ENCODE data around the gene ZFP90.
A peak's percentile ranks its signal among the peaks of the same experiment; 100 is the strongest.

Gene ZFP90

DNA sequence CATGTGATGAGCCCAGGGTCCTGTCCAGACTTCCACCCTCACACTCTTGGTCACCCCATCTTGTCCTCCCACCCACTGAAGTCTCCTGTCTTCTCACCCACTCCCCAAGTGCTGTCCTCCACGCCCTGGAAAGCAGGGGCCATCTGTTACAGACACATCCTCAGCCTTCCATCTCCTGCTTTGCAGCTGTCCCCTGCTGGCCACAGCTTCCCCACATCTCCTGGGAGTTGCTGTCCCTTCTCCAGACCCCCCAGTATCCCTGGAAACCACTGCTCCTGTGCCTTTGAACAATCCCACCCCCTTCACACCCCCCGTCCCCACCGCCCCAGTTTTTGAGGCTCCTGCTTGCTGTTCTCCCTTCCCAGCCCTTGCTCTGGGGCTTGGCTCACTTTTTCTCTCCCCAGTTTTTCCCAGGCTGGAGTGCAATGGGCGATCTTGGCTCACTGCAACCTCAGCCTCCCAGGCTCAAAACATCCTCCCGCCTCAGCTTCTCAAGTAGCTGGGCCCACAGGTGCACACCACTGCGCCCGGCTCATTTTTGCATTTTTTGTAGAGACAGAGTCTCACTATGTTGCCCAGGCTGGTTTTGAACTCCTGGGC is 30.4 kb upstream of the ZFP90 start:
- TF ChIP-seq GATA2 (IDR thresholded peaks at IDR 0.05; ENCODE audit: low read depth, low read length) (no peak), GATA3 (IDR thresholded peaks at IDR 0.05; ENCODE audit: low read depth, low read length) (no peak)

DNA sequence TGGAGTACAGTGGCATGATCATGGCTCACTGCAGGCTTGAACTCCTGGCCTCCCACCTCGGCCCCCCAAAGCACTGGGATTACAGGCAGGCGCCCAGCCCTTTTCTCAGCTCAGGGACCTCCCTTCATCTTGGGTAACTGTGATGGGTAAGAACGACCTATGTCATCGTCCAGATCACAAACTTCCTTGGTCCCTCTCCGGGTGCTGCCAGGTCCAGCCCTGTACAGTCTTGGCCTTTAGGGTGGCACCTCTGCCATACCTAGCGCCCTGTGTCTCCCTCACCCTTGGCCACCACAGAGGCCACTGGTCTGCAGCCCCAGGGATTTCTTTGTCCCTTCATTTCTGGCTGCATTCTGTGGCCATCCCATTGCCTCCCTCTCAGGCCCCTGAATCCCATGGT is 29.7 kb upstream of the ZFP90 start:
- TF ChIP-seq GATA3 (IDR thresholded peaks at IDR 0.05; ENCODE audit: low read depth, low read length) = no peak
- no peak for TF ChIP-seq GATA2 (IDR thresholded peaks at IDR 0.05; ENCODE audit: low read depth, low read length)

DNA sequence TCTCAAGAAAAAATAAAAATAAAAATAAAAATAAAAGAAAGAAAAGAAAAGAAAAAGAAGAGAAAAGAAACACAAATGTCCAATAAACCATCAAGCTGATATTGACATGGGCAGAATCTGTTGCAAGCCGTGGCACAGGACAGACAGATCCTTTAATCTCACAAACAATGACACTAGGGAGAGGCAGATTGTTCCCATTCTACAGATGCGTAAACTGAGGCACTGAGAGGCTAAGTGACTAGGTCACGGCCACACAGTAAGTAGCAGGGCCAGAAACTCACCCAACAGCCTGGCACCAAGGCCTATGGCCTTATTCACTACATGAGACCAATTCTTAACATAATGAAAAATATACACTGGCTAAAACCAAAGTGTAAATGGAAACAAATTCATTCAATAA is 28.3 kb upstream of the ZFP90 start:
- TF ChIP-seq GATA3 (IDR thresholded peaks at IDR 0.05; ENCODE audit: low read depth, low read length) (no peak), GATA2 (IDR thresholded peaks at IDR 0.05; ENCODE audit: low read depth, low read length) (no peak)

DNA sequence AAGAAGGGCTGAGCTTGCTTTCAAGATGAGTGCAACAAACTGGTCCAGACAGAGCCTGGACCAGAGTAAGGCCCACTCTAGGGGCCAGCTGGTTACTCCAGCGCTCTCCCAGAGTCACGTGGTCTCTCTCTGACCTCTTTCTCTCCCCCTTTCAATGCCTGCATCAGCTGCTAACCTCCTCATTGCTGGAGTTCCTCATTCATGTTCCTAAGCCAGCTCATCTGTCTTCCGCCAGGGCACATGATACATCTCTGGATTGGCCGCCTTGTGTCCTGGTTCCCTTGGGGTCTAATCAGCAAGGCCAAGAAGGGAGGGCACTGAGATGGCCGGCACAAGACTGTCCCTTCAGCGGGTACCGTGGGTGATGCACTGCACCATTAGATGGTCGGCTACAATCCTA is 26.9 kb upstream of the ZFP90 start:
- TF ChIP-seq GATA2 (IDR thresholded peaks at IDR 0.05; ENCODE audit: low read depth, low read length) (no peak), GATA3 (IDR thresholded peaks at IDR 0.05; ENCODE audit: low read depth, low read length) (no peak)

DNA sequence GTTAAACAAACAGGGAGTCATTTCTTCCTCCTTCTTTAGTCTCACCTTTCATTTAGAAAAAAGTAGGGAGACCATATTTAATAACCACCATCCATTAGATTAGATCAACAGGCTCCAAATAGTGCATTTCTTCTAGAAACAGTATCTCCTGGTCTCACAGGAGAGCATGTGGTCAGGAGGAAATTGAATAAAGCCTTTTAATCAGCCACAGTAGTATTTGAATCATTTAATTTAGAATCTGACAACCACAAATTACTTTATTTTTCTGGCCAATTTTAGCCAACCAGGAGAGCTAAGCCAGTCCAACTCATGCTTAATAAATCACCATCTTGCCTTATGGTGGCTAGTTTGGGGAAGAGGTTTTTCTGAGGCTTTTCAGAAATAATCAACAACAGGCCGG is 26.3 kb upstream of the ZFP90 start:
- TF ChIP-seq GATA2 (IDR thresholded peaks at IDR 0.05; ENCODE audit: low read depth, low read length) (peak; percentile 16; the same call in 1 of the 2 replicates), GATA3 (IDR thresholded peaks at IDR 0.05; ENCODE audit: low read depth, low read length) (no peak)

DNA sequence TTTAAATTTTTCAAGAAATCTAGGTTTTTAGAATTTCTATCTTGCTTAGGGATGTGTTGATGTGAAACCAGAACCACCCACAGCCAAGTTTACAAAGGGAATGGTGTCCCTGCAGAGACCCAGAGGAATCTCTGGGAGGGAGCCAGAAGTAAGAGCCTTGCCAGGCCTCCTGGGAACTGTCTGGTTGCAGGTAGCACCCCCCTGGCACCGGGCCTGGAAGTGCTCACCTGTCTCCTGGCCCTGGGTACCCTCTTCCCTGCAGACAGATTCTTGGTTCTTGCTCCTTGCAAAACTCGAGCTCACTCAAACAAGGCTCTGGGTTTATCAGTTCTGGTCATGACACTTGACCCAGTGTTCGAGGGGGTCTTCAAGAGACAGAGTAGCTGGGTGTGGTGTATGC is 24.6 kb upstream of the ZFP90 start:
- no peak for TF ChIP-seq GATA2 (IDR thresholded peaks at IDR 0.05; ENCODE audit: low read depth, low read length)
- TF ChIP-seq GATA3 (IDR thresholded peaks at IDR 0.05; ENCODE audit: low read depth, low read length) = no peak

- TF ChIP-seq GATA2 (IDR thresholded peaks at IDR 0.05; ENCODE audit: low read depth, low read length) (peak; percentile 10; the same call in 1 of the 2 replicates), GATA3 (IDR thresholded peaks at IDR 0.05; ENCODE audit: low read depth, low read length) (no peak)
These were observed 21.4 kb upstream of the ZFP90 start for GRCh38 chr16:68517606-68518166.

DNA sequence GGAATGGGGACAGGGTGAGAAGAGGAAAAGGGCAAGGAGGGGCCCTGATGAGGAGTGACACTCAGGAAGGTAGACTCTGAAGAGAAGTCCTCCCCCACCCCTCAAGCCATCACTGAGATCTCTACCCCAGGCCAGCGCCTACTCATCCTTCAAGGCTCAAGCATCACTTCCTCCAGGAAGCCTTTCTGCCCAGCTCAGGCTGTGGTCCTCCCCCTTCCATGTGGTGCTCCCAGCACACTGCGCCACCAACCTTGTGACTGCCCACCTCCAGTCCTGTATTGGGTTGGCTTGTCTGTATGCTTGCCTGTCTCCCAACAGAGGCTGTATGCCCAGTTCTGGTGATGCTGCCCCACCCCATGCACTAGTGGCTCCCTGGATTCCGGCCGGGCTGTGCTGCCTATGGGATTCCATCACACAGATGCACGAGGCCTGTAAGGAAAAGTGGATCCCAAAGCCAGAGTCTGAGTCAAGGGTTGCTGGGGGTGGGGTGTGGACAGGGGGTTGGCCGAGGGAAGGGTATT is 19.8 kb upstream of the ZFP90 start:
- TF ChIP-seq GATA2 (IDR thresholded peaks at IDR 0.05; ENCODE audit: low read depth, low read length) = no peak
- no peak for TF ChIP-seq GATA3 (IDR thresholded peaks at IDR 0.05; ENCODE audit: low read depth, low read length)

DNA sequence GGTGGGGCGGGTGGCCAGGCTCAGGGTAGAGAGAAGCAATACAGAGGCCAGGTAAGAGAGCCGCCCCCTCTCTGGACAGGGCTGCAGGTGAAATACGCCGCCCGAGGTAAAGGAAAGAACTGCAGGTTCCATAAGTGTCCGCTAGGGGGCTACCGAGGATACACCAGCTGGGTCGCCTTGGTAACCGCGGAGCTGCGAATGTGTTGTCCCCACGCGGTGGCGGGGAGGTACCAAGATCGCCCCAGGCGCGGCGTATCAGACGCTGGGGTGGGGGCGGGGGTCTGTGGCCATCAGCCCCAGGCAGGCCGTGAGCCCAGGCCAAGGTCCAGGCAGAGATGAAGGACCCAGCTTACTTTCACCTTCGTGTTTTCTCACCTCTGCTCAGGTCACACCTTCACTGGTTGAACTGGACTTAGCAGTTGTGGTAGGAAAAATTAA is 18.4 kb upstream of the ZFP90 start:
- TF ChIP-seq GATA3 (IDR thresholded peaks at IDR 0.05; ENCODE audit: low read depth, low read length) (no peak), GATA2 (IDR thresholded peaks at IDR 0.05; ENCODE audit: low read depth, low read length) (0 out of 2 replicates have a peak, but pooled peaks have one; percentile 11)

DNA sequence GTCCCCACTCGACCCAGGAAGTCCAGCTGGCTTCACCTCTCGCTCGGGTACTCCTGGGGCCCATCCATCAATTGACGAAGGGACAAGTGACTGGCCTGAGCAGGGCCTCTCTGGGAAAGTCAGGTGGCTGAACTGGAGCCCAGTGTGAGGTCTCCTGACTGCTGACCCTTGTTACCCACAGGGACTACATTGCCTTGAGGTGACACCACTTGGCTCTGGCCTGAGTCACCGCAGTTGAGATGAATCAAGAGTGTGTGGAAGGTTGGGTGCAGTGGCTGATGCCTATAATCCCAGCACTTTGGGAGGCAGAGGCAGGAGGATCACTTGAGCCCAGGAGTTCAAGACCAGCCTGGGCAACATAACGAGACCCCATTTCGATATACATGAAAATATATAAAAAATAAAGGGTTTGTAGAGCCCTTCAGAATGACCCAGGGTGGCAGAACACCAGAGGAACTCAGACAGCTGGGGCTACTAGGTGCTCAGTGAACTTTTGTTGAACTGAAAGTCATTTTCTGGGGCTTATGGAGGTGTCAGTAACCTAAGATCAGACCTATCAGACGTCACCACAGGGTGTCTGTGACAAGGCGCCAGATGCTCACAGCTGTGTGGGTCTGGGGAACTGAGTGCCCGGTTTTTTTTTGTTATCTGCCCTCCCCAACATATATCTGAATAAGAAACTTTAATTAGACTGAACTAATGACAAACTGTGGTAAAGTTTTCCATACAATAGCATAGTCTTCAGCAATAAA is 14.8 kb upstream of the ZFP90 start:
- TF ChIP-seq GATA3 (IDR thresholded peaks at IDR 0.05; ENCODE audit: low read depth, low read length) (no peak), GATA2 (IDR thresholded peaks at IDR 0.05; ENCODE audit: low read depth, low read length) (no peak)

GRCh38 chr16:68526143-68526781 is 12.8 kb upstream of the ZFP90 start:
- TF ChIP-seq GATA3 (IDR thresholded peaks at IDR 0.05; ENCODE audit: low read depth, low read length) (no peak), GATA2 (IDR thresholded peaks at IDR 0.05; ENCODE audit: low read depth, low read length) (no peak)

DNA sequence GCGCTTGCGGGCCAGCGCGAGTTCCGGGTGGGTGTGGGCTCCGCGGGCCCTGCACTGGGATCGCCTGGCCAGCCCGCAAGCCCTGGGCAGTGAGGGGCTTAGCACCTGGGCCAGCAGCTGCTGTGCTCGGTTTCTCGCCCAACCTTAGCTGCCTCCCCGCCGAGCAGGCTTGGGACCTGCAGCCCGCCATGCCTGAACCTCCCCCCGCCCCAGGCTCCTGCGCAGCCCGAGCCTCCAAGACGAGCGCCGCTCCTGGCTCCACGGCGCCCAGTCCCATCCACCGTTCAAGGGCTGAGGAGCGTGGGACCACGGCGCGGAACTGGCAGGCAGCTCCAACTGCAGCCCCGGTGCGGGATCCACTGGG is 12.3 kb upstream of the ZFP90 start:
- TF ChIP-seq GATA3 (IDR thresholded peaks at IDR 0.05; ENCODE audit: low read depth, low read length) (no peak), GATA2 (IDR thresholded peaks at IDR 0.05; ENCODE audit: low read depth, low read length) (no peak)

- TF ChIP-seq GATA2 (IDR thresholded peaks at IDR 0.05; ENCODE audit: low read depth, low read length) = no peak
- TF ChIP-seq GATA3 (IDR thresholded peaks at IDR 0.05; ENCODE audit: low read depth, low read length) = no peak
These were observed 10.9 kb upstream of the ZFP90 start for GRCh38 chr16:68528233-68528632.

DNA sequence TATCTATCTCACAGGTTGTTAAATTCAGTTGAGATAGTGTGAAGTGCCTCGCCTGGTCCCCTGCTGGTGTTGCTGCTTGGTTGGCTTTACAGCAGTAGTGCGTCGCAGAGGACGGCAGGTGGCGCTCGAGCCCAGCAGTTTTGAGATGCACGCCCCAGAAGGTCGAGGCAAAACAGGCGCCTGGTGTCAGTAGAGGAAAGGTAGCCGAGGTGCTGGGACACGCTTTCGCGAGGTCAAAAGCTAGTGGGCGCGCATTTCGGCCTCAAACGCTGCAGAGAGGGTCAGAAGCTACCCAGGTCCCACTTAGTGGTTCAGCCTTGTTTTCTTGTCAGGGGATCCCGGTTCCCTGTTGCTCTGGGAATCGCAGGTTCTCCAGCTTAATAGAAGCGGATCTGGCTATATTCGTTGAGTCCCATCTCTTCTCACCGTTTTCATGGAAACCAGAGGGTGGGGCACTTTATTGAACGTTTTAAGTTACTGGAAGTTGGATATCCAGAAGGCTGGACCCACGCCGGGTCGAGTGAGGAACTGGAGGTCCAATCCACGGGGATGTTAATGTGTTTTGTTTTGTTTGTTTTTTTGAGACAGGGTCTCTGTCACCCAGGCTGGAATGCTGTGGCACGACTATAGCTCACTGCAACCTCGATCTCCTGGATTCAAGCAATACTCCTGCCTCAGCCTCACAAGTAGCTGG is 10.3 kb upstream of the ZFP90 start:
- TF ChIP-seq GATA2 (IDR thresholded peaks at IDR 0.05; ENCODE audit: low read depth, low read length) (no peak), GATA3 (IDR thresholded peaks at IDR 0.05; ENCODE audit: low read depth, low read length) (no peak)
